NOMO-1 treated with dmso at 0.1 percent for 144 hours (cell line): ENCODE measurements around the gene SLC37A1.

Experiments used
- DNase-seq: peaks from one replicate; lab custom pipeline; 2025; ENCODE audit not compliant: unreplicated experiment; lab: John Stamatoyannopoulos, UW

The SLC37A1 gene

GRCh38 chr21:42591170-42591869 lies 77.7 kb downstream of the SLC37A1 start:
- DNase-seq: no peak

GRCh38 chr21:42592156-42592820 lies 78.6 kb downstream of the SLC37A1 start:
- DNase-seq: no peak

GRCh38 chr21:42593007-42593814 lies 79.6 kb downstream of the SLC37A1 start:
- DNase-seq: peak; percentile 15

- no peak for DNase-seq
Measured at GRCh38 chr21:42594616-42595282, 81.1 kb downstream of the SLC37A1 start.

GRCh38 chr21:42595283-42596187 lies 81.9 kb downstream of the SLC37A1 start:
- DNase-seq: no peak

GRCh38 chr21:42596657-42597056 lies 83.0 kb downstream of the SLC37A1 start:
- no peak for DNase-seq

- no peak for DNase-seq
Measured at GRCh38 chr21:42597487-42598158, 84.0 kb downstream of the SLC37A1 start.

- DNase-seq: no peak
Measured at GRCh38 chr21:42598159-42598735, 84.6 kb downstream of the SLC37A1 start.

- no peak for DNase-seq
Measured at GRCh38 chr21:42599486-42599885, 85.8 kb downstream of the SLC37A1 start.

GRCh38 chr21:42599962-42600361 lies 86.3 kb downstream of the SLC37A1 start:
- DNase-seq: no peak

GRCh38 chr21:42601656-42602055 lies 88.0 kb downstream of the SLC37A1 start:
- DNase-seq: no peak

GRCh38 chr21:42607102-42607501 lies 93.5 kb downstream of the SLC37A1 start:
- no peak for DNase-seq

GRCh38 chr21:42607525-42608102 lies 94.0 kb downstream of the SLC37A1 start:
- no peak for DNase-seq

- no peak for DNase-seq
Measured at GRCh38 chr21:42608446-42608845, 94.8 kb downstream of the SLC37A1 start.

GRCh38 chr21:42609811-42610210 lies 96.2 kb downstream of the SLC37A1 start:
- no peak for DNase-seq

GRCh38 chr21:42611852-42612251 lies 98.2 kb downstream of the SLC37A1 start:
- DNase-seq: no peak

GRCh38 chr21:42612390-42612789 lies 98.7 kb downstream of the SLC37A1 start:
- no peak for DNase-seq

GRCh38 chr21:42613756-42614155 lies 100.1 kb downstream of the SLC37A1 start:
- DNase-seq: no peak

GRCh38 chr21:42614396-42614795 lies 100.7 kb downstream of the SLC37A1 start:
- DNase-seq: no peak
